HG03575 (cell line): ENCODE data around the gene TMEM169.
"Not testable (repeated sequence)": the region's sequence is repeated elsewhere in the genome, so short reads cannot be mapped to it uniquely, and the experiment has no call there.

Experiments used
- ATAC-seq: cut with Tn5 transposase; IDR thresholded peaks from one replicate; pipeline ENCODE4 v1.9.1; 2021; ENCODE audit not compliant: unreplicated experiment, insufficient number of reproducible peaks, low FRiP score; ENCODE audit errors: extremely low read depth

TMEM169 gene

DNA sequence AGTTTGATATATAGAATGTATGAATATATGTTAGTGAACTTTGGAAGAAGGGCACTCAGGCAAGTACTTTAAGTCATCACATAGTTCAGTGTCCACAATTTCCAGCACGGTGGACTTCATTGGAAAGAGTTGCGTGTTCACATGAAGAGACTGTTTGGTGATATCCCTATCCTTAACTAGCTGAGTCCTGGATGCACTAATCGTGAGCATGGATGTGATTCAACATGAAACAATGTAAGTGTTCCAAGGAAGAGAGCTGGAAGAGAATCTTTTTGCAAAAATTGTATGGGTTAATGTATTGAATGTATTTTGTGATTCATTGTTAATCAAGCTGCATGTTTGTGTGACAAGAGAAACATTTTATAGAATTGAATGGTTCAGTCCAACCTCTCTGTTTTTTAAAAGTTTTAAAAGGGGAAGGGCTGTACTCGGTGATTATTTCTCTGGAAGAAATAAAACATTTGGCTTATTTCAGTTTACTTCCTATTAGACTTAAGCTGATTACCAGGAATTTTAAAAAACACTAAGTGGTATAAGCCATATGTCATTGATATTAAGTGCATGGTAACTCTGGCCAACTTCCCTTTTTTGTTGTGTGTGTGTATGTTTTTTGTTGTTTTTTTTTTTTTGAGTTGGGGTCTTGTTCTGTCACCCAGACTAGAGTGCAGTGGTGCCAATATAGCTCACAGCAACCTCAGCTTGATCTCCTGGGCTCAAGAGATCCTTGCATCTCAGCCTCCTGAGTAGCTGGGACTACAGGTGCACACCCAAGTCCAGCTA is 36.0 kb downstream of the TMEM169 start:
- ATAC-seq: no peak

DNA sequence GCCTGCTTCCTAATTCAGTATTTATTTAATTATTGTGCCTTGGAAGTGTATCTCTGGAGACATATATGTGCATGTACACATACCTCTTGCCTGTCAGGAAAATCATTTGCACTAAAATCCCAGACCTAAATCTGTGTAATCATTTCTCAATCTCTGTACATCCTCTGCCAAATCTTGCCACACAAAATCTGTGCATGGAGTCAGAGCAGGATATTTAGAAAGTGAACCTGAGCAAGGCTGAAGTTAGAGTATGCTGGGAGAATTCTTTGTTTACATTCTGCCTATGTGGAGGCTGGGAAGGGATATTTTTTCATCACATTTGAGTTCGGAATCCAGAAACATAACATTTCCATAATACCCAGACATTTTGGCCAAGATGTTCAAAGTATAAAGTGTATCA is 36.8 kb downstream of the TMEM169 start:
- no peak for ATAC-seq

DNA sequence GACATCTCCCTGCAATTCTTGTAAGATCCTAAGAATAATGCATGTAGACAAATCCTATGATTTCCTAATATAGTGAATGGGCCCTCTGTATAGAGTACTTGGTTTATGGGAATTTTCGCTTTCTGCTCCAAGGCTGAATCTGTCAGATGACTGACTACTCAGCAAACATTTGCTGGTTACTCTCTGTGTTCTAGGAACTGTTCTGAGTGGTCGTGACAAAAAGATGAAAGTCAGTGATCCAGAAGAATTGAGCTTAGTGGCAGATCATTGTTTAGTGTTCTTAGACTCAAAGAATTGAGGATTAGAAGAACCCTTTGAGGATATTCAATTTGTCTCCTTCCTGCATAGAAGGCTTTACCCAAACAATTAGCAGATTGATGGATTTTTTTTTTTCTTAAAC is 37.4 kb downstream of the TMEM169 start:
- no peak for ATAC-seq

DNA sequence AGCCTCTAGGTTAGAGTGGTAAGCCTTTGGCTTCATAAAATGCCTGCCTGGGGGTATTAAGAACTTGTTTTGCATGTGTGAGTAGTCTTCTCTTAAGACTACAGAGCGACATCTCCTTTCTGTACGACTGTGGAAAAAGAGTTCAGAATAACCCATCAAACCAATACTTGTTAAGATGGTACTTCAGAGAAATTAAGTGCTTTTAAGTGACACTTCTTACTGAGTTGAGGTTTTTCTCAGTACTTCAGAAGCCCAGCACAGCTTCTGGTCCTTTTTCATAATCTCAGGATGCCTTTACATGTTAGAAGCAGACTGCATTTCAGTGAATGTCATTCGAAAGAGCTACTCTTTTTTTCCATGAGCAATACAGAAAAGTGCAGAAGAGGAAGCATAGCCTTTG is 38.3 kb downstream of the TMEM169 start:
- ATAC-seq: no peak

DNA sequence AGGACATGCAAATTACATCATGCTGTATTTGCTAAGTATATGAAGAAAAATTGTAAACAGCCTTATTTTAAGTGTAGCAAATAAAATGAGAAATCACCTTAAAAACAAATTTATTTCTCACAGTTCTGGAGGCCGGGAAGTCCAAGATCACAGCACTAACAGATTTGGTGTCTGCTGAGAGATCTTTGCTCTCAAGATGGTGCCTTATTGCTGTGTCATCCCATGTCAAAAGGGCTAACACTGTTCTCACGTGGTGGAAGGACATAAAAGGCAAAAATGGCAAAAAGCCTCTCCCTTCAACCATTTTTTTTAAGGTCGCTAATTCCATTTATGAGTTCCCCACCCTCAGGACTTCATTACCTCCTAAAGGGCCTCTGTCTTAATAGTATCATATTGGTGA is 39.5 kb downstream of the TMEM169 start:
- ATAC-seq: no peak

DNA sequence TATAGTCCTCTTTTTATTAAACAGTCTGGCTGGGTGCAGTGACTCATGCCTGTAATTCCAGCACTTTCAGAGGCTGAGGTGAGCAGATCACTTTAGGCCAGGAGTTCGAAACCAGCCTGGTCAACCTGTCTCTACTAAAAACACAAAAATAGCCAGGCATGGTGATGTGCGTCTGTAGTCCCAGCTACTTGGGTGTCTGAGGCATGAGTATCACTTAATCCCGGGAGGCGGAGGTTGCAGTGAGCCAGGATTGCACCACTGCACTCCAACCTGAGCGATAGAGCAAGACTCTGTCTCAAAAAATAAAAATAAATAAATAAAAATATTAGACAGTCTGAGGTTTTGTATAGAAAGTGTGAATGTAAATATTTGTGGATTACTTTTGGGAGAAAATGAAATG is 45.2 kb downstream of the TMEM169 start:
- ATAC-seq: no peak

DNA sequence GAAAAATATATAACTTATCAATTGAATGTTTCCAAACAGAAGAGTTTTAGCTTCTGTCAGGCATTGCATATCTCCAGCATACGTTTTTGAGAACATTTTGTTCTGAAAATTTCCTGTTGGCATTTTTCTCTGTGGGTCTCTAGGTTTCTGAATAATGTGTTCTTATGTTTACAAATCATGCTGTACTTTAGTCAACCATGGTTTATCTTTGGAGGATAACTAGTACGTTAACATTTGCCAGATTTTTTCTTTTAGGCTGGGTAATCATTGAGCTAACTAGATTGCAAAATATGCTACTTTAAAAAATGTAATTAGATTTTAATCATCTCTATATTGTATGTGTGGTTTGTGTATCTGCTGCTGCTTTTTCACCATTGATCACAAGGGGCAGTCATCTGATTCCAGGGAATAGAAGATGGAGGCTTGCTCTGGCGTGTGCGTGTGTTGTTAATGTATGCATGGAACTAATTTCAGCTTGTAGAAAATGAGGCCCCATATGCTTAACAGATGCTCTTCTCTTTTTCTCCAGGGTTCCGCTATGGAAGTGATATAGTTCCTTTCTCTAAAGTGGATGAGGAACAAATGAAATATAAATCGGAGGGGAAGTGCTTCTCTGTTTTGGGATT is 48.7 kb downstream of the TMEM169 start:
- ATAC-seq: no peak

DNA sequence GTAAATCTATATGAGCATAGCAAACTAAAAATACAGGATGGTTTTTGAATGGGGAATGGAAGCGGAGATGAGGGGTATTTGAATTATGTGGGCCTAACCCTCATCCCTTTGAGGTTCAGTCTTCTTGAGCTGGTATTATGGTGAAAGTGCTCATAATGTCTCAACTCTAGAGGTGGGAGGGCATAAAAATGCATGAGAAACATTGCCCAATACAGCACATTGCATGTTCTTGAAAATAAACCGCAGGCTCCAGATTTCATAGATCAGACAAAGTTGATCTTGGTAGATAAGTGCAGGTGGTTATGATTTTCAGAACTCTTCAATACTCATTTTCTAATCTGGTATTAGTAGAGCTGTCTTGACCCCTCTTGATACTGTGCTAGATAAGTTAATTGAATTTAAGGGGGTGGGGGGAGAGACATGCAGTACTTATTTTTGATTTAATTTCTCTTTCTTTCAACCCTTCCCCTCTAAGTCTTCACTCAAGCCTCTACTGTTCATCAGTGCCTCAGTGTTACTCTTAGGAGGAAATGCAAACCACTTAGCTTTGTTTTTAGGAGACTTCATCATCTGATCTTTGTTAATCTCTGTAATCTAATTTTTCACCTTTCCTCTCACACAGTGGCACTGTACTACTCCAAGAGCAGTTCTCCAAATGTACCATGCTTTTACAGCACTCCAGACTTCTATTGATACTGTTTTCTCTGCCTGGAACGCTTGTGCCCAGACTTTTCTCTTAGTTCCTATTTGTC is 49.6 kb downstream of the TMEM169 start:
- ATAC-seq: no peak

DNA sequence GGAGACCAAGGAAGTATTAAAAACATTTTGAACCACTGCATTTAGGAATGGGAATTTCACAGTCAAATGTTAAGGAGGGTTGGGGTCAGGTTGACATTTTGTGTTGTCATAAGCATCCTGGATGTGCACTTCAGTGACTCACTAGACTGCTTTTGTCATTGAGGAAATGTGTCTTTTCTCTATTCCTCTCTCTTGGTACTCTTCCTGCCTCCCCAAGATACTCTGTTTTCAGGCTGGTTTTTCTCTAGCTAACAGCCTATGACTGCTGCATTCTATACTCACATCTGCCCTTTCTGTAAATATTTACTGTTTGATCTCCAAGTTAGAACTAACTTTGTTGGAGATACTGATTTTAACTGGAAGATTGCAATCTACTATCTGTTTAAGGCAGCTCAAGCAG is 50.9 kb downstream of the TMEM169 start:
- ATAC-seq: no peak

DNA sequence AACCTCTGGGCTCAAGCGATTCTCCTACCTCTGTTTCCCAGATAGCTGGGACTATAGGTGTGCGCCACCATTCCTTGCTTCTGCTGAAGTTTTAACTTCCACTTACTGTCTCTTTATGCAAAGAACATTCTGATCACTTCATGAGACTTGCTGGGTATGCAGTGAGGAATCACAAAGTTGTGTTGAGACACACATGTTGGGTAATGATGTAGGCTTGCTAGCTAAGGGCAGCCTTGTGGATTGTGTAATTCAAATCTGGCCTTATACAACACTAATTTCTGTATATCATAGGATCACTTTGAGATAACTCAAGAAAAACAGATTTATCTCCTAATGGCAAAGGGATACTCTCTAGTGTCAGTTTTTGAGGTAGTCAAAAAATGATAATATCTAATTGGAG is 51.7 kb downstream of the TMEM169 start:
- no peak for ATAC-seq

DNA sequence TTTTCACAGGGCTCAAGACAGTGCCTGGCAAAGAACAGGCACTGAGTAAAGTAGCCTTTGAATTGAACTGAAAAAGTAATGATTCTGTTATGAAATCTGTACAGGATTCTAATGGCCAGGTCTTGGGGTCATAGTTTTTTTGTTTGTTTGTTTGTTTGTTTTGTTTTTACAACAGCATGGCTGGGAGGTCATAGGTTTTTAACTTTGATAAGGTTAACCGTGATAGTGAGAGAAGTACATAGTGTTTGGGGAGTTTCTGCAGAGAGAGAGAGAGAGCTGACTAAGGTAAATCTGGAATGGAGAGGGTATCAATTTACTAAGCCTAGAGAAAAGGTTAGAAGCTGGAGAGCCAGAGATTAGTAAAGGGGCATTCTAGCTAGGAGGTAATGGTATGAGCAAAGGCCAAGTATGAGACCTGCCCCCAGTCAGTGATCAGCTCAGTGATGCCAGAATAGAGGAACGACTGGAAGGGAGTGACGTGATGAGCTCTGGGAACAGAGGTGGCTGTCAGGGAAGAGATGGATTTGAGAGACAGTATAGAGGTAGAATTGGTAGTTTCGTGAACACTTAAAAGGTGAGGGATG is 53.3 kb downstream of the TMEM169 start:
- ATAC-seq: no peak

DNA sequence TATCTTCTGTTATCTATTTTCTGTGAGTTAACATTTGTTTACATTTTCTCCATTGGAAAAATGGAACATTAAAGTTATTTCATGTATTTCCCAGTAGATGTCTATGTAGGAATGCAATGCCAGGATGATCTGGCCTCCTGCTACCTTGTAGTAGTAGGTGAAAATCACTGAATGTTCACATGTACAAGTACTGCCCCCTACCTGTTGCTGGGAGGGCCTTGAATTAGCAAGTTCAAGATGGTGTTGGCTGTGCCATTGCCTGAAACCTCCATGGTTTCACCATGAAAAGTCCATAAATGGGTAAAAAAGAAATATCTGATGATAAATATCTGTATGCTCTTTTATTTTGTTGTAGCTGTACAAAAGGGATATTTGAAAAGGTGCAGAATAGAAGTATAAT is 58.2 kb downstream of the TMEM169 start:
- ATAC-seq: no peak

DNA sequence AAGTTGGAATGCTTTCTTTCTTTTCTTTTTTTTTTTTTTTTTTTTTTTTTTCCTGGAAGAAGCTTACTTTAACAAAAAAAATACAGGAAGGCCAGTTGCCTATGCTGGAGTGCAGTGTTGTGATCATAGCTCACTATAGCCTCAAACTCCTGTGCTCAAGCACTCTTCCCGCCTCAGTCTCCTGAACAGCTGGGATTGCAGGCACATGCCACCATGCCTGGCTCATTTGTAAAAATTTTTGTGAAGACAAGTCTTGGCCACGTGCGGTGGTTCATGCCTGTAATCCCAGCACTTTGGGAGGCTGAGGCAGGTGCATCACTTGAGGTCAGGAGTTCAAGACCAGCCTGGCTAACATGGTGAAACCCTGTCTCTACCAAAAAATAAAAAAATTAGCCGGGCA is 59.8 kb downstream of the TMEM169 start:
- not testable (repeated sequence) for ATAC-seq

DNA sequence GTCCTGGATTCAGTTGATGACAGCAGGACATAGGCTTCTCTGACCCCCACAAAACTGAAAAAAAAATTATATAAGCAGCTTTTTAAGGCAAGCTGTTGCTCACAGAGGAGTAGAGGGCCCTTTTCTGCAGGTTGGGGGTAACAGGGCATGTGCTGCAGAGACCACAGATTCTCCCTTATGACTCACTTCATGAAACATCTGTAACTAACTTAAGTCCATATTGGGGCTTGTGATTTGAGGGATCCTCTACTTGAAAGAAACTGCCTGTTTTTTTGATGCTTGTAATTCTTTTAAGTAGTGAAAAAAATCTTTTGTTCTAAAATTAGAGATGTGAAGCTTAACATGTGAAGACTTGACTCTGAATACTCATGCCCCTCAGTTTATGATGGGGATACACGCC is 60.8 kb downstream of the TMEM169 start:
- ATAC-seq: peak; percentile 97

DNA sequence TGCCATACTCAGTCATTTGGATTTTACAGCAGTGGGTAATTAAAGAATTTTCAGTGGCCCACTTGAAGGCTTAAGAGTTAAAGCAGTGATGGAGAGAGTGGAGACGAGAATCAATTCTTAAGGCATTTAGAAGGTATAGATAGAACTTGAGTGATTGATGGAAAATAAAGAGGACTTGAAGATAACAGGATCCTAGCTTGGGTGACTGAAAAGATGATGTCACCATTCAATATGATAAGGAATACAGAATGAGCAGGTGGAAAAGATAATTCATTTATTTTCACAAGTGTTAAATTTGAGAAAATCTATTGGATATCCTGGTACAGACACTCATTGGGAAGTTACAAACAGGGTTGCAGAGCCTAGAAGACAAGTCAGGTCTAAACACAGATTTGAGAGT is 62.7 kb downstream of the TMEM169 start:
- no peak for ATAC-seq

DNA sequence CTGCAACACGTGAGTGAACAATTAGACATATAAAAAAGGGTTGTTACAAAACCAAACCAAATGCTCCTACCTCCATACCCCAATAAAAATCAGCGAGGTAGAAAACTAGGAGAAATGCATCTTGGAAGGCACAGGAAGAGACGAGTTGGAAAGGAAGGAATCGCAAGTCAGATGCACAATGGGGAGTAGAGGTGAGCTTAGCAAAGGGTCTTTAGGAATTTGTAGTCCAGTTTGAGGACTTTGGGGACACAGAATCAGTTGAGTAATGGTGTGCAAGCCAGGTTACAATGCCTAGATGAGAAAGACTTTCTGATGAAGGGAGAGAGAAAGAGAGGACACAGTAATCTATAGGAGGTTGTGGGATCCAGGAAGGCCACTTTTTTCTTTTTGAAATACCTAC is 63.1 kb downstream of the TMEM169 start:
- ATAC-seq: no peak

DNA sequence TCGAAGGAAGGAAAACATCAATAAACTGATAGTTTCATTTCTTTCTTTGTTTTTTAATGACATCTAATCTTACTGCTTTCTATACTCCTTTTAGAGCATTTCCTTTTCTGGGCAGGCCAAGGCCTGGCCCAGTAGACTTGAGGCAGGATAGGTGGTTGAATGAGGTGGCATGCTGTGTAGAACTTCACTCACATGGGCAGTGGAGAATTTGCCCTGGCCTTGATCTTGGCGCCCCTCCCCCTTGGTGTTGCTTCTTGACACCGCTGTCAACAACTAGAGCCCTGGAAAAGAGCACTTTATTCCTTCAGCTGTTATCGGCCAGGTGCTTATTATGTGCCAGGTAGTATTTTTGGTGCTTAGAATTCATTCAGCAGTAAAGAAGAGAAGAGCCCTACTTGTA is 64.9 kb downstream of the TMEM169 start:
- no peak for ATAC-seq

DNA sequence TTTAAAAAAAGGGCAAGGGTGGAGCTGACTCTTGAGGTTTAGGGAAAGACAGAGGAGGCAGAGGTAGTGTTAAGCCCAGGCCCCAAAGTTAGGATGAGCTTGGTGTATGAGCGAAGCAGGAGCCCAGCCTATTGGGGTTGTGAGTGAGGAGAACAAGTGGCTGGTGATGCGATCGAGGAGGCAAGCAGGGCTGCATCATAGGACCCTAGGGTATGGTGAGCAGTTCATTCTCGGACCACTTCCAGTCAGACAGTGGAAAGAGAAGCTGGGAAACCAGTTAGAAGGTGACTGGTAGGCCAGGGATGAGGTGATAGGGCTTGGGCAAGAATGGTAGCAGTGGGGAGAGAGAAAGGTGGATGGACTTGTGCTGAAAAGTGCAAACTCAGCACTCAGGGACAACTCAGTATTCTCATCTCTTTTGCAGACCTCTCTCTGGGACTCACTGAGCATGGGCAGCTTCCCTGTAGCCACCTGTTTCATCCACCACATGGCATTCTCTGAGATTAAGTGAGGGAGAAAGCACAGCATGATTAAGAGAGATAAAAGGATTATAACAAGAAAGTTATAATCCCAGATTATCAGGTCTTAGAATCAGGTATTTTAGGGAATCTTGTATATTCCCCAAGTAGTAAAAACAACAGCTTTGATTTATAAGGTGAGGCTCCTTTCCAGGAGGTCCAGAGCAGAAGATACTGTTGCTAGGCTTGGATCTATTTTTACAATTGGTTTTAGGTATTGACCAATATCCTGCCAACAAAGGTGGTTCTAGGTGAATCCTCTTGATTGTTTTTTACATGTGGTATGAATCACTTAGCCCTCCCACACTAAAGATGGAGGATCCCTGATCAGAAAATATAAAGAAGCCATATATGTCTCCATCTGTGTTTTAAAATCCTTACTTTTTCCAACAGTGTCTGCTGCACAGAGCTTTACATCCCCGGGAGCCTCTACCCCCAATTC is 65.7 kb downstream of the TMEM169 start:
- ATAC-seq: no peak

DNA sequence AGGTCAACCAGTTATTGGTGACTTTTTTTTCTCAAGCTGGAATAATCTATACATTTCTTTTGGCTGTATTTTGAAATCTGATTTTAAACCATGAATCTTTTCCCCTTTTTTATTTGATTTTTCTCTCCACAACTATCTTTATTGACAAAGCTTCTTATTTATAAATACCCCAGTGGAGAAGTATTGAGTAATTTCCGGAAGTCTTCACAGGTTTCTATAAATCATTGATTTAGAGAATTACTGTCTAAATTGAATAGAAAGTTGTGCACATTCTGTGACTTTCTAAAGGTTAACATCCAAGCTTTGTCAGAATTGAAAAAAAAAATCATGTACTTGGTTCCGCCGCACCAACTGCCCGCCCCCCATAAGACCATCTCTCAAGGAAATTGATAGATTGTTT is 67.3 kb downstream of the TMEM169 start:
- no peak for ATAC-seq
